Activated CD4-positive, alpha-beta memory T cell treated with anti-CD3 and anti-CD28 coated beads for 36 hours (primary cell): ENCODE data around the gene WDR37. TPM values are rescaled to one million over a fixed set of nuclear protein-coding genes. Genes with fewer than 3 reads are reported as not detected.
A peak's percentile ranks its signal among the peaks of the same experiment; 100 is the strongest.

Experiments used
- CTCF ChIA-PET: fragments of 350-600 bp; sonication (Branson Sonifier 250); formaldehyde crosslinking; loops from one replicate; lab custom pipeline; 2021; ENCODE audit warnings: antibody characterized with exemption, inconsistent platforms; lab: Charles Lee
- POLR2A ChIA-PET: fragments of 350-600 bp; sonication (Branson Sonifier 250); formaldehyde crosslinking; loops from one replicate; lab custom pipeline; 2021; ENCODE audit warnings: antibody characterized with exemption; lab: Charles Lee
- DNase-seq: peaks from one replicate; pipeline ENCODE4 v3.0.0-alpha.2; 2020
- H3K27ac Mint-ChIP-seq: one replicate; pipeline ENCODE4 v1.8.0; 2021; ENCODE audit warnings: mixed read lengths
- H3K27me3 Mint-ChIP-seq: one replicate; pipeline ENCODE4 v1.8.0; 2021; ENCODE audit warnings: mixed read lengths
- H3K36me3 Mint-ChIP-seq: one replicate; pipeline ENCODE4 v1.8.0; 2021; ENCODE audit warnings: mixed read lengths
- H3K4me1 Mint-ChIP-seq: one replicate; pipeline ENCODE4 v1.8.0; 2021; ENCODE audit warnings: low read depth, mixed read lengths
- H3K4me3 Mint-ChIP-seq: one replicate; pipeline ENCODE4 v1.8.0; 2021; ENCODE audit warnings: mild to moderate bottlenecking, mixed read lengths
- H3K9me3 Mint-ChIP-seq: one replicate; pipeline ENCODE4 v1.8.0; 2021; ENCODE audit warnings: mixed read lengths
- intact Hi-C: fragments of 100-400 bp; cut with micrococcal nuclease; formaldehyde crosslinking; loops from one replicate; pipeline ENCODE4 v1.15.1; 2023
- total RNA-seq, 2 experiments: library from RNA; stranded (reverse); gene quantifications; one replicate each; pipeline ENCODE4 v1.2.3, GENCODE V29; 2021

Gene WDR37
- total RNA-seq, 2 experiments from 2014 or later: 18.1 to 19.4 TPM

GRCh38 chr10:1043532-1043995 lies 12.6 kb upstream of the WDR37 start:
- no peaks in the 10 kb centered on the region for H3K9me3 Mint-ChIP-seq
- H3K27ac Mint-ChIP-seq: peak overlapping the region; percentile 91
- no peaks in the 10 kb centered on the region for H3K27me3 Mint-ChIP-seq
- H3K4me1 Mint-ChIP-seq: peaks cover 38% of the 10 kb centered on the region
- peak; percentile 54 for DNase-seq
- peaks cover 52% of the 10 kb centered on the region for H3K36me3 Mint-ChIP-seq
- peak overlapping the region; percentile 71 for H3K4me3 Mint-ChIP-seq
- POLR2A ChIA-PET: interaction anchor here (1.3 to 2.0 kb wide), 3 partner anchors 13 to 112 kb away, joined by 3 to 6 read pairs (median 5); partner anchors contain the start of genes LARP4B and WDR37
- CTCF ChIA-PET: no interaction called here
- intact Hi-C loops: no loop called here

- peaks cover 38% of the 10 kb centered on the region for H3K4me1 Mint-ChIP-seq
- ChIA-PET POLR2A (interaction anchor here (2.0 kb wide), 1 partner anchor 12 kb away, joined by 6 read pairs; the partner anchor contains the start of gene WDR37), CTCF (no interaction called here)
- intact Hi-C loops: no loop called here
- no peak for DNase-seq
- no peaks in the 10 kb centered on the region for H3K27me3 Mint-ChIP-seq
- peak overlapping the region; percentile 91 for H3K27ac Mint-ChIP-seq
- H3K4me3 Mint-ChIP-seq: peak overlapping the region; percentile 71
- H3K36me3 Mint-ChIP-seq: peaks cover 54% of the 10 kb centered on the region
- H3K9me3 Mint-ChIP-seq: no peaks in the 10 kb centered on the region
These were observed 12.0 kb upstream of the WDR37 start for GRCh38 chr10:1044146-1044545.

GRCh38 chr10:1044964-1045363 lies 11.2 kb upstream of the WDR37 start:
- Mint-ChIP-seq H3K4me1 (peaks cover 38% of the 10 kb centered on the region), H3K36me3 (peaks cover 56% of the 10 kb centered on the region), H3K27me3 (no peaks in the 10 kb centered on the region), H3K9me3 (no peaks in the 10 kb centered on the region), H3K4me3 (peak overlapping the region; percentile 71), H3K27ac (peak overlapping the region; percentile 91)
- ChIA-PET CTCF (no interaction called here), POLR2A (interaction anchor here (2.0 kb wide), 1 partner anchor 11 kb away, joined by 6 read pairs; the partner anchor contains the start of gene WDR37)
- intact Hi-C loops: no loop called here
- no peak for DNase-seq

- ChIA-PET POLR2A (interaction anchor here (2.0 kb wide), 1 partner anchor 11 kb away, joined by 6 read pairs; the partner anchor contains the start of gene WDR37), CTCF (no interaction called here)
- Mint-ChIP-seq H3K4me1 (peaks cover 39% of the 10 kb centered on the region), H3K4me3 (peak overlapping the region; percentile 71), H3K27ac (peak overlapping the region; percentile 91), H3K36me3 (peaks cover 51% of the 10 kb centered on the region), H3K9me3 (no peaks in the 10 kb centered on the region), H3K27me3 (no peaks in the 10 kb centered on the region)
- intact Hi-C loops: no loop called here
- no peak for DNase-seq
These were observed 10.8 kb upstream of the WDR37 start for GRCh38 chr10:1045415-1045814.

GRCh38 chr10:1047937-1048336 lies 8.2 kb upstream of the WDR37 start:
- ChIA-PET CTCF (no interaction called here), POLR2A (interaction anchor here (1.2 to 1.9 kb wide), 3 partner anchors 10 to 60 kb away, joined by 6 to 14 read pairs (median 7); partner anchors contain the start of gene GTPBP4)
- H3K27me3 Mint-ChIP-seq: no peaks in the 10 kb centered on the region
- intact Hi-C loops: loop anchor here (1.0 to 2.0 kb wide), 3 partner anchors 8 to 60 kb away; partner anchors contain the start of genes GTPBP4 and WDR37
- peak overlapping the region; percentile 98 for H3K27ac Mint-ChIP-seq
- H3K36me3 Mint-ChIP-seq: peaks cover 50% of the 10 kb centered on the region
- DNase-seq: peak; percentile 42
- H3K4me1 Mint-ChIP-seq: peaks cover 64% of the 10 kb centered on the region
- H3K4me3 Mint-ChIP-seq: peak overlapping the region; percentile 93
- H3K9me3 Mint-ChIP-seq: no peaks in the 10 kb centered on the region

GRCh38 chr10:1048349-1048731 lies 7.8 kb upstream of the WDR37 start:
- ChIA-PET CTCF (interaction anchor here (1.8 kb wide), 1 partner anchor 60 kb away, joined by 6 read pairs; the partner anchor contains the start of gene GTPBP4), POLR2A (interaction anchor here (0.9 to 1.9 kb wide), 7 partner anchors 10 to 60 kb away, joined by 3 to 14 read pairs (median 5); partner anchors contain the start of gene GTPBP4)
- DNase-seq: peak; percentile 76
- Mint-ChIP-seq H3K9me3 (no peaks in the 10 kb centered on the region), H3K27me3 (no peaks in the 10 kb centered on the region), H3K36me3 (peaks cover 46% of the 10 kb centered on the region), H3K4me3 (peak overlapping the region; percentile 93), H3K4me1 (peaks cover 64% of the 10 kb centered on the region), H3K27ac (peak overlapping the region; percentile 98)
- intact Hi-C loops: loop anchor here (1.0 to 2.0 kb wide), 3 partner anchors 8 to 60 kb away; partner anchors contain the start of genes GTPBP4 and WDR37

- ChIA-PET POLR2A (interaction anchor here (0.7 to 1.9 kb wide), 10 partner anchors 9 to 310 kb away, joined by 3 to 14 read pairs (median 4); partner anchors contain the start of genes GTPBP4 and LARP4B), CTCF (interaction anchor here (1.2 to 1.8 kb wide), 3 partner anchors 16 to 61 kb away, joined by 3 to 6 read pairs (median 6); partner anchors contain the start of gene GTPBP4)
- peaks cover 47% of the 10 kb centered on the region for H3K36me3 Mint-ChIP-seq
- H3K27ac Mint-ChIP-seq: peak within 1 kb of the TSS; percentile 98
- DNase-seq: peak; percentile 97
- H3K4me3 Mint-ChIP-seq: peak within 1 kb of the TSS; percentile 93
- intact Hi-C loops: loop anchor here (1.0 to 2.0 kb wide), 5 partner anchors 7 to 118 kb away; partner anchors contain the start of genes GTPBP4, LARP4B and WDR37
- no peaks in the 10 kb centered on the region for H3K9me3 Mint-ChIP-seq
- H3K4me1 Mint-ChIP-seq: peaks cover 64% of the 10 kb centered on the region
- H3K27me3 Mint-ChIP-seq: no peaks in the 10 kb centered on the region
These were observed 7.3 kb upstream of the WDR37 start, which contains the start of gene IDI1 for GRCh38 chr10:1048732-1049424. Gene IDI1 (minus strand): TSS chr10:1049119. CDS start chr10:1049003, 116 bp downstream.

- intact Hi-C loops: loop anchor here (1.0 to 2.0 kb wide), 3 partner anchors 13 to 118 kb away; partner anchors contain the start of gene LARP4B
- H3K4me1 Mint-ChIP-seq: peaks cover 64% of the 10 kb centered on the region
- ChIA-PET POLR2A (interaction anchor here (0.7 to 1.9 kb wide), 11 partner anchors 8 to 310 kb away, joined by 3 to 14 read pairs (median 5); partner anchors contain the start of genes GTPBP4 and LARP4B), CTCF (interaction anchor here (0.7 to 1.8 kb wide), 4 partner anchors 15 to 319 kb away, joined by 3 to 6 read pairs (median 4); partner anchors contain the start of gene GTPBP4)
- no peaks in the 10 kb centered on the region for H3K9me3 Mint-ChIP-seq
- DNase-seq: no peak
- peak overlapping the region; percentile 93 for H3K4me3 Mint-ChIP-seq
- H3K27ac Mint-ChIP-seq: peak overlapping the region; percentile 98
- H3K36me3 Mint-ChIP-seq: peaks cover 45% of the 10 kb centered on the region
- no peaks in the 10 kb centered on the region for H3K27me3 Mint-ChIP-seq
These were observed 6.7 kb upstream of the WDR37 start for GRCh38 chr10:1049425-1049958.

GRCh38 chr10:1050145-1050544 lies 6.0 kb upstream of the WDR37 start:
- Mint-ChIP-seq H3K9me3 (no peaks in the 10 kb centered on the region), H3K4me1 (peaks cover 64% of the 10 kb centered on the region), H3K27me3 (no peaks in the 10 kb centered on the region), H3K27ac (peak overlapping the region; percentile 98), H3K36me3 (peaks cover 42% of the 10 kb centered on the region), H3K4me3 (peak overlapping the region; percentile 93)
- POLR2A ChIA-PET: interaction anchor here (1.1 to 1.9 kb wide), 3 partner anchors 9 to 62 kb away, joined by 5 to 6 read pairs (median 6); partner anchors contain the start of gene GTPBP4
- intact Hi-C loops: no loop called here
- CTCF ChIA-PET: interaction anchor here (0.6 to 1.8 kb wide), 6 partner anchors 13 to 319 kb away, joined by 3 to 6 read pairs (median 3); partner anchors contain the start of gene GTPBP4
- peak; percentile 37 for DNase-seq

- peak; percentile 73 for DNase-seq
- ChIA-PET CTCF (interaction anchor here (0.6 to 1.6 kb wide), 5 partner anchors 12 to 156 kb away, joined by 3 to 6 read pairs (median 3); no protein-coding TSS in a partner anchor), POLR2A (interaction anchor here (1.1 to 1.2 kb wide), 2 partner anchors 9 to 14 kb away, joined by 5 to 6 read pairs; no protein-coding TSS in a partner anchor)
- H3K27me3 Mint-ChIP-seq: no peaks in the 10 kb centered on the region
- intact Hi-C loops: no loop called here
- H3K4me1 Mint-ChIP-seq: peaks cover 64% of the 10 kb centered on the region
- H3K9me3 Mint-ChIP-seq: no peaks in the 10 kb centered on the region
- peak overlapping the region; percentile 93 for H3K4me3 Mint-ChIP-seq
- H3K27ac Mint-ChIP-seq: peak overlapping the region; percentile 98
- peaks cover 39% of the 10 kb centered on the region for H3K36me3 Mint-ChIP-seq
These were observed 5.6 kb upstream of the WDR37 start for GRCh38 chr10:1050554-1050953.

GRCh38 chr10:1054684-1055083 lies 1.5 kb upstream of the WDR37 start:
- POLR2A ChIA-PET: interaction anchor here (2.5 kb wide), 1 partner anchor 67 kb away, joined by 11 read pairs; the partner anchor contains the start of gene GTPBP4
- Mint-ChIP-seq H3K4me1 (peaks cover 77% of the 10 kb centered on the region), H3K4me3 (peak overlapping the region; percentile 83), H3K27me3 (no peaks in the 10 kb centered on the region), H3K36me3 (peaks cover 34% of the 10 kb centered on the region), H3K9me3 (no peaks in the 10 kb centered on the region), H3K27ac (no peak overlapping the region)
- CTCF ChIA-PET: no interaction called here
- DNase-seq: no peak
- intact Hi-C loops: no loop called here
